A673 (cell line): ENCODE data around the gene STRIP1.

ENCODE experiments used
- EZH2 ChIP-seq: fragments of 200-600 bp; sonication (generic); IDR thresholded peaks from 2 replicates; pipeline ENCODE4 v1.6.1; 2017; ENCODE audit warnings: borderline replicate concordance, low read depth, mild to moderate bottlenecking, mixed read lengths, antibody characterized with exemption, low read length; ENCODE audit not compliant: poor library complexity, severe bottlenecking
- TF ChIP-seq, protein P1 (sequence below): fragments of 300-800, 200-600 bp; sonication (generic); conservative IDR thresholded peaks from 2 replicates; pipeline ENCODE4 v1.5.1; 2017; ENCODE audit warnings: low read depth, mild to moderate bottlenecking, antibody characterized with exemption, low read length, moderate library complexity, mixed read lengths

DNA sequence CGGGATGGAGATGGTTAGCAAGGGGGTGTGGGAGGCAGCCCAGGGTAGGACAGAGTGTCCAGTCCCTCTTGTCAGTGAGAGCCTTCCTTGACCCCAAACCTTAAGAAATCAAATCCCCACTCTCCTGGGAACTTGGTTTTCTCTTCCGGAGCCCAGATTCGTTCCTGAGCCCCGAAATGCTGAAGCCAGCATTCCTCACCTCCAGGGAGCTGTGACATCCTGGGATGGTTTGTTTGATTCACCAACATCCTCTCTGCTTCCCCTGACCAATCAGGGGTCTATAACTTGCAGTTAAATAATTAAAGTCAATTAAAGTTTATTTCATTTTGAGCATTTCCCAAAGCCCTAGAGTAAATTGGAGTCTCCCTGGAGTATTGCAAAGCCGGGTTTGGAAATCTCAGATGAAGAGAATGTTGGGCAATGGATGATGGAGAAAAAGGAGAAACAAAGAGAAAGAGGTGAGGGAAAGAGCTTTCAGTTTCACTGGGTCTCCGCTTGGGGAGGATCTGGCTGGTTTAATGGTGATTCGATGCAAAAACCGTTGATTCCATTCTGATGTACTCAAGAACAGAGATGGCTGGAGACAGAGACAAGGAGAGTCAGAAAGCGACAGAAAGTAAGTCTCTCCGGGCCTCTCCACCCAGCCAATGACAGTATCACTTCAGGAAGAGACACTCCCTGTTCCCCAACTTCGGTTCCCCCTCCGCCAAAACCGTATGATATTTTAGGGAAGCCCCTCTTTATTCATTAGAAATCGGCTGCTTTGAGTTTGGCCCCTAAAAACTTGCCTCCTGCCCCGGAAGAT lies 48.8 kb downstream of the STRIP1 start:
- TF ChIP-seq, protein P1, sequence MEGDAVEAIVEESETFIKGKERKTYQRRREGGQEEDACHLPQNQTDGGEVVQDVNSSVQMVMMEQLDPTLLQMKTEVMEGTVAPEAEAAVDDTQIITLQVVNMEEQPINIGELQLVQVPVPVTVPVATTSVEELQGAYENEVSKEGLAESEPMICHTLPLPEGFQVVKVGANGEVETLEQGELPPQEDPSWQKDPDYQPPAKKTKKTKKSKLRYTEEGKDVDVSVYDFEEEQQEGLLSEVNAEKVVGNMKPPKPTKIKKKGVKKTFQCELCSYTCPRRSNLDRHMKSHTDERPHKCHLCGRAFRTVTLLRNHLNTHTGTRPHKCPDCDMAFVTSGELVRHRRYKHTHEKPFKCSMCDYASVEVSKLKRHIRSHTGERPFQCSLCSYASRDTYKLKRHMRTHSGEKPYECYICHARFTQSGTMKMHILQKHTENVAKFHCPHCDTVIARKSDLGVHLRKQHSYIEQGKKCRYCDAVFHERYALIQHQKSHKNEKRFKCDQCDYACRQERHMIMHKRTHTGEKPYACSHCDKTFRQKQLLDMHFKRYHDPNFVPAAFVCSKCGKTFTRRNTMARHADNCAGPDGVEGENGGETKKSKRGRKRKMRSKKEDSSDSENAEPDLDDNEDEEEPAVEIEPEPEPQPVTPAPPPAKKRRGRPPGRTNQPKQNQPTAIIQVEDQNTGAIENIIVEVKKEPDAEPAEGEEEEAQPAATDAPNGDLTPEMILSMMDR: no peak
- no peak for TF ChIP-seq EZH2
